ENCODE data around the gene KCNA10.
A peak's percentile ranks its signal among the peaks of the same experiment; 100 is the strongest.
"Not testable (repeated sequence)": the region's sequence is repeated elsewhere in the genome, so short reads cannot be mapped to it uniquely, and the experiment has no call there.

KCNA10 gene

DNA sequence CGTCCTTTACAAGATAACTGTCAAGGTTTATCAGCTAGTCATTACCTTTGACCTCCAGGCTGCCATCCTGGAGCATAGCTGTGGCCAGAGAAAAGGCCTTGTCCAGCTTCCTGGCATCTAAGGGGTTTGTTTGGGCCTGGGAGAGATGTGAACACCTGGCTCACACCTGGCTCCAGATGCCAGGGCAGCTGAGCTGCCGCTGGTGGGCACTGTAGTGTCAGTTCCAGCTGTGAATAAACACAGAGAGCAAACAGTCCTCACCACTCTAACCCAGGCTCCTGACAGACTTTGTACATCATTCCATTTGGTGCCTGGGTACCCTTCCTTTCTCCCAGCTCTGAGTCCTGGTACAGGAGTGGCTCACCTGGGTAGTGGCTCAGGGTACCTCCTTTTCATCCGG, 14.3 kb upstream of the KCNA10 start:
- no peak for DNase-seq

DNA sequence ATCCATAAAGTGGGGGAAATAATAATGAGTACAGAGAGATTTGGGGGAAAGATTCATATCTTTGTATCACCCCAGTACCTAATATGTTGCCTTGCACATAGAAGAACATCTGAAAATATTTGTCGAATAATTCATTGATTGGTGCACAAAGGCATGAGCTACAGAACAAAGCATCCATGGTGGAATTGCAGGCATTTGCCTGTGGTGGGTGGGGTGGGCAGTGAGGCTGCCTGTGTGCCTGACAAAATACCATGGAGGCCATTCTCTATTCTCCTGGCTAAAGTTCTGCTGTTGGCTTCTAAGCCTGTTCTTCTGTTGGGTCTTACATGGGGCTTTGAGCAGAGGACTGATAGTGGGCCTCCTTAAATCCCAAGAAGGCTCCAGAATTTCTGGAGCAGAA, 10.0 kb upstream of the KCNA10 start:
- DNase-seq = no peak

DNA sequence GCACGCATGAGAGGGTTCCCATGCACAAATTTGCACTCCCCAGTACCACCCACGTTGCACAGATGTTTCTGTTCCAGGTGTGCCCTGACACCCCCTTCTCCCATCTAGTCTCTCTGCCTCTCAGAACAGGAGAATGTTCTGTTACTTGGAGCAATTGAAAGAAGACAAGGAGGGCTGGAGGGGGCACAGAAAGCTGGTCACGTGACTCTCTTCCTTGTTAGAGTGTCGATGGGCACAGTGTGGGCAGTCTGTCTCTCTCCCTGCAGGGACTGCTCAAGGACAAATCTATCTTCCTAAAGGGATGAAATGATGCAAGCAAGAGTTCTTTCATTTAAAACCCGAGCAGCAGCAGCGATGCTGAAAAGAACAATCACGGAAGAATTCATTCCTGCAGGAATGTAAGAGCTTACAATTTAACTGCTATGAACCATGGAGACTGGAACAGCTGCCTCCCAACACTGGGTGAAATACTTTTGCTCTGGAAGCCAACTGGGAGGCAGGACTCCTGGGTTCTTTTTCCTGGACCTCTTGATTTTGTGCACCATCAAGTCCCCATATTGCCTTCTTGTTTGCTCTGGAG, 7.3 kb upstream of the KCNA10 start:
- DNase-seq = no peak

DNA sequence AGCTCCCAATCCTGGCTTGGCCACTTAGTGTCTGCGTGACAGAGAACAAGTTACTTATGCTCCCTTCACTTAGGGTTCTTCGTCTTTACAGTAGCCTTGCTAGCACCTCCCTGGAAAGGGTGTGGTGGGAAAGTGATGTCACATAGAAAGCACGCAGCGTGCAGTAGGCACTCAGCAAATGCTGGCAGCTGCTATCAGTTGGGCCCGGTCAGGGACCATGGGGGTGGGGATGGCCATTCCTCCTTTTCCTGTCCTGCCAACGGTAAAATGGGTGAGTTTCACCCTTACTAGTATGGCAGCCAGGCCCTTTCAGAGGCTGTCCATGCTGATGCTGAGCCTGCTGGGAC, 6.2 kb upstream of the KCNA10 start:
- no peak for DNase-seq

DNA sequence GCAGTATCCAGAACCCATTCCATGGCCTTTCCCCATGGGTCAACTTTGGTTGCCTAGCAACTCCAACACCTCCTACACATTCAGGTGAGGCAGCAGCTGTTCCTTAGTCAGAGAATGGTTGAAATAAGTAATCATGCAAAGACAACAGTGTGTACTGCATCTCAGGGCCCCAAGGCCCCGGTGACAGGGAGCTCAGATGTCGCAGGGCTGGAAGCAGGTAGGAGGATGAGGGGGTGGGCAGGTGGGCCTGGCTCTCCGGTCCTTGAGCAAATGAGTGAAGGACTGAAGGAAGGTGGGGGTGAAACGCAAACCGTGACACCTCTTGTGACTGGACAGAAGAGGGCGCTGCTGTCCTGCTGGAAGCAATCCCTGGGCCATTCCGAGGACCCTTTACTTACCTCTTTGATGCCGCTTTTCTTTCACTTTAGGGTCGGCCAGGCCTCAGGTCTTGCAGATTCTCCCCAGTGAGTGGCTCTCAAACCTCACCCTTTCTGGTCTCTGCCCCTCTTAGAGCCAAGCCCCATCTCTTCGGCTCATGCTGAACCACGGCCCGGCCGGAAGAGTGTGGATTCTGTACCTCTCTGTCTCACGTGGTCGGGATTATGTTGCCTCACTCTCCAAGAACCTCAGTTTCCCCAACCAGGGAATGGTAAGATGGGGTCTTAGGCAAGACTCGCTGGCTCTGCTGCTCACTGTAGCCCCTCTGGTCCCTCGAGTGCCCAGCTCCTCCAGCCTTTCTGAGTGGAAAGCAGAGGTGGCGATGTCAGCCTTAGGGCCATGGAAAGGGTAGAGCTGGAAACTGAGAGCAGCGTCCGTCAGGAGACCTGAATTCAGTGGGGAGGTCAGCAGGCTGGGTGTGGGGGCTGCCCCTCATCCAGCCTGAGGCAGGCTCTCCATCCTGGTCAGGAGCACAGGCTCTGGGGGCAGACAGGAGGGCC, 5.6 kb upstream of the KCNA10 start:
- DNase-seq = peak; percentile 5

DNA sequence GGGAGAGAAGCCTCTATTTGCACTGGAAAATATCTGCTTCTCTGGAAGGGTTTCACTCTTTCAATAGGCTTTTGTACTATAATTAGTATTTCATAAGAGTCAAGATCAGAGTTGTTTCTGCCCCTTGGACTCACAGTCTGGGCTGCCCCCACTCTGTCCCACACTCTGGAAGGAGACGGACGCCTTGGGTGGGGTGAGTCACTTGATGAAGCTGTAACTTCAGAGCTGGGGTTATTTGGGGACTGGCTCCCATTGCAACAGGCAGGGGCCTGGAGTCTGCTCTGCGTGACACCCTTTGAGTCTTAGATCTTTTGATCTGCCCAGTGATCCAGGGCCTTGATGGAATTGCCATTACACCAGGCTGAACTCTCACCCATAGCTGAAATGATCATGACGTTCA, 4.0 kb upstream of the KCNA10 start:
- no peak for DNase-seq

DNA sequence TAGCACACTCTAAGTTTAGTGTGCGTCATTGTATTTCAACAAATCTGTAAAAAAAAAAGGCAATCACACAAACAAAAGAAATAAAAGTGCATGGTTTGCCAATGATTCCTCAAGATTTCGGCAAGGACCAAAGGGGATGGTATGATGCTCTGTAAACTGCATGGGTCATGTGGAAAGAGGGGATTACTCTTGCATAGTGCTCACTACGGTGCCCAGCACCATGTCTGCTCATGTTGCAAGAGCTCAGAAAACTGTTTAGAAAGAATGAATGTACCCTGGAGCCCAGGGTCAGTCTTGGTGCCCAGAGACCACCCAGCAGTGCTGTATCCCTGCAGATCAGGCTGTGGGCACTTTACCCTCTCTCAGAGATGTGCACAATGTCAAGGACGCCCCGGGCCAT, 3.6 kb upstream of the KCNA10 start:
- DNase-seq = no peak

DNA sequence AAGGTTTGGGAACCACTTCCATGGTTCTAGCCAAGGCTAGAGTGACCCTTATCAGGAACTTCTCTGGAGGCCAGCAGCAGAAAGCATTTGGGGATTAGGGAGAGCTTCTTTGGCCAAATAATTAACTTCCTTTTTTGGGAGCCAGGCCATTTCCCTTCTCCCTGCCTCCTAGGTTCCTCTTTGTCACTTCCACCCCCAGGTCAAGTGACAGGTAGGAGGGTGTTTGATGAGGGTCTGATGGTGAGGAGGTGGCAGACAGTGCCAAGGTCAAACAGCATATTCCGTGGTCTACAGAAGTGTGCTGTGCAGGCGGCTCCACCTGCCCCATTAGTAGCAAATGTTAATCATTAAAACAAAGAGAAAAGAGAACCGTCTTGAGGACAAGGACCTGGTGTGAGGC, 1.9 kb upstream of the KCNA10 start:
- no peak for DNase-seq

DNA sequence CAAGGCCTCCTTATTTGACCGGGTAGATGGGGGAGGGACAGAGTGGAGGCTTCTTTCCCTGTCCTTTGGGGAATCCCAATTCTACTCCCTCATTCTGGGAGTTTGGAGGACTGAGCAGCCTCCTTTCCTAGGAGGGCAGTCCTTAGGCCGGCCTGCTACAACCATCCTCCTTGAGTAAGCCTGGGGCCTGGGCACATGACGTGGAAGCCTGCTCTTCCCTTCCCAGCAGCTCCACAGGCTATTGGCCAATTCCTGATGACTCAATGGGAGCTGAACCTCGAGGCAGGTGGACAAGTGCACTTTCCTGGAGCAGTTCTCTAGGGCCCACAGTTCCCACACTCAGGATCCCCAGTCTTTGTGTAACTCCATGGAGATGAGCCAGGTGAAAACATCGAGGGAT, 3.1 kb downstream of the KCNA10 start:
- DNase-seq = no peak

DNA sequence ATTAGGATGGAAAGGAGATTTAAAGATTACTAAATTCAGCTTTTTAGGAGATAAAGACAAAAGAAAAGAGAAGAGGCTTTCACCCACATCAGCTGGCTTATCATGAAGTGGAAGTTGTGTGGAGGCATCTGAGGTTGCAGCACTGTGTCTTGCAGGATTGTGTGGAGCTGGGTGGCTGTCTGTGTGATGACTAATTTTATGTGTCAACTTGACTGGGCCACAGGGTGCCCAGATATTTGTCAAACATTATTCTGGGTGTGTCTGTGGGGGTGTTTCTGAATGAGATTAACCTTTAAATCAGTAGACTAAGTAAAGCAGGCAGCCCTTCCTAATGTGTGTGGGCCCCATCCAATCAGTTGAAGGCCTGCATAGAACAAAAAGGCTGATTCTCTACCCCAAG, 3.9 kb downstream of the KCNA10 start:
- no peak for DNase-seq

DNA sequence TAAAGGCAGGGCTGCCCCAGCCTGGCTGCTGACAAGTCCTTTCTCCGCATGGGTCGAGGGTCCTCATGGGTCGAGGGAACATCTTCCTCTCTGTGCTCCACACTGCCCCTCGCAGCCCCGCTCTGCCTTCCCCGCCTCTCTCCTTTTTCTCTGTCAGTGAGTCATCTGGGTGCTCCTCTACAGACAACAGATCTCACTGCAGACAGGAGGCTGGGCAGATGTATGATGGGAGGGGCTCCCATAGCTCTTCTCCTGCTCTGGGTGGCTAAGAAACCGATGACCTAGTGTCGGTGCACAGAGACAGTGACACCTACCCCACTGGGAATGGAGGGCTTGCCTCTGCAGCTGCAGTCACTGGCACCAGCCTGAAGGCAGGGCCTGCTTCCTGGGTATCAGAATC, 5.5 kb downstream of the KCNA10 start:
- peak; percentile 8 for DNase-seq

DNA sequence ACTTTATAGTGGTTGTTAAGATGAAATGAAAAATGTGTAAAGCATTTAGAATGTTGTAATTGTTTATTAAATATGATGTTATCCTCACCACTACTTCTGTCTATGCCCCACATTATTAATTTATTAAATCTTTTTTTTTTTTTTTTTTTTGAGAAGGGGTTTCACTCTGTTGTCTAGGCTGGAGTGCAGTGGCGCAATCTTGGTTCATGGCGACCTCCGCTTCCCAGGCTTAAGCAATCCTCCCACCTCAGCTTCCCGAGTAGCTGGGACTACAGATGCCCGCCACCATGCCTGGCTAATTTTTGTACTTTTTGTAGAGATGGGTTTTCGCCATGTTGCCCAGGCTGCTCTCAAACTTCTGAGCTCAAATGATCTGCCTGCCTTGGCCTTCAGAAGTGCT, 7.5 kb downstream of the KCNA10 start:
- no peak for DNase-seq

DNA sequence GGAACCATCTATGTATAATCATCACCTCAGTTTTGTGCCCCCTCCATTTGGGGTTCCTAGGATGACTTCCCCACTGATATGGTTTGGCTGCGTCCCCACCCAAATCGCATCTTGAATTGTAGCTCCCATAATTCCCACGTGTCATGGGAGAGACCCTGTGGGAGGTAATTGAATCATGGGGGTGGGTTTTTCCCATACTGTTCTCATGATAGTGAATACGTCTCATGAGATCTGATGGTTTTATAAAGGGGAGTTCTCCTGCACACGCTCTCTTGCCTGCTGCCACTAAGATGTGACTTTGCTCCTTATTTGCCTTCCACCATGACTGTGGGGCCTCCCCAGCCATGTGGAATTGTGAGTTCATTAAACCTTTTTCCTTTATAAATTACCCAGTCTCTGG, 8.1 kb downstream of the KCNA10 start:
- not testable (repeated sequence) for DNase-seq

DNA sequence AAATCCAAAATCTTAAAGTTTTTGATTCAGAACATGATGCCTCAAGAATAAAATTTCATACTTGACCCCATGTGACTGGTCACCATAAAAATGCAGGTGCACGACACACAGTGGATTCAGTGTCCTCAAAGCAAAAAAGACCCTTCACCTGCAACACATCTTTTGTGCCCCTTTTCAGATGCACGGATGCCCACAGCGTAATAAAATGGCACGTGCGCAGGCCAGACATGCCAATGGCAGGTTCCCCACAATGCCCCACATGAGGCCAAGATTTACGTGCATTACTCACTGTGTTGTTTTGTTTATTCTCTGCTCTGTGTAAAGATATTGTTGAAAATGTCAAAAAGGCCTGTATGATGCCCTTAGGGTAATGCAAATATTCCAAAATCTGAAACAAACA, 9.3 kb downstream of the KCNA10 start:
- no peak for DNase-seq

DNA sequence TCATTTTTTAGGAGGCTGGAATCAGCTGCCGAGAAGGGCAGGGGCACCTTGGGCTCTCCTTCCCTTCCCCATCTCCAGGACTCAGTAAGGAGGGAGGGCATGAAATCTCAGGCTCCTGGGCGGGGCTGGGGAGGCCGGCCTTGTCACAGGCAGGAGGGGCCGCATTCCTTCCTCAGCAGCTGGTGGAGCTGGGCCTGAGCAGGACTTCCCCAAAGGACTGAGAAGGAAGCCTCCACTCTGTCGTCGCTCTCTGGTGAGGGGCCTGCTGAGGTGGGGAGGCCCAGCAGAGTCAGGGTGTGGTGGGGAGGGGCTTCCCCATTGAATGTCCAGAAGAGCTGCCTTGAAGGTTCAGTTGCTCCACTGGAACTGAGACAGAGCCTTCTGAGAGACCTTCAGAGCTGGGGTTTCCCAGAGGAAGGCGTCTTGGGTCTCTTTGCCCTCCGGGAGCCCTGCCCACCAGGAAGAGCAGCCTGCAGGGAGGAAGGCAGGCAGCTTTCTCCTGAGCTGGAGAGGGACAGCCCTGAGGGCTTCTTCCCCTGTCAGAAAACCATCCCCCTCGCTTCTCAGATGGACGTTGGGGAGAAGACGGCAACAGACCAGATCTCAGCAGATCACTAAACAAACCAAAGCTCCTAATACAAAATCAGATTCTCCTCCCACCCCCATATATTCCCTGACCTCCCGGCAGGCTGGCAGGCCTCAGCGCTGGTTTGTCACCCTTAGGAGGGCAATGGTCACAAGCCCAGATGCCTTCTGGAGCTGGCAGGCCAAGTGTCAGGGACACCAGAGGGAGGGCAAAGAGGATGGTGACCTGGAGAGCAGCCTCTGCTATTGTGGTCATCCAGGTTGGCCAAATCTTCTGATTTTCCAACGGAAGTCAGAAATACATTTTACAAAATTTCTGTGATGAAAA, 10.7 kb downstream of the KCNA10 start:
- peak; percentile 4 for DNase-seq

DNA sequence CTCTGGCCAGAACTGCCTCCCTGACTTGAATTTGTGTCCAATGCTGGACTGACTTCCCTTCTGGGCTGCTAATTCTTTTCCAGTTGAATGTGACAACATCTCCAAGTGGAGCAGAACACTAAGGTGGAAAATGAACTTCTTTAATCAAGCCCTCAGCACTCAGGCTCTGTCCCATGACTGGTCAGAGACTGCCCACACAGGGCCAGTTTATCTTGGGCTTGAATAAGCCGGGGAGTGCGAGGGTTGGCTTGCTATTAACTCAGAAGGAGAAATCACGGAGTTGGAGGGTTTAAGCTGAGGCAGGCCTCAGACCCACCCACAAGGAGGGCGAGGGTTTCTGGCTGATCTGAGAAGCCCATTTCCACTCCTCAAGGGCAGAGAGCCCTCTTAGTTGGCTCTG, 12.4 kb downstream of the KCNA10 start:
- no peak for DNase-seq

DNA sequence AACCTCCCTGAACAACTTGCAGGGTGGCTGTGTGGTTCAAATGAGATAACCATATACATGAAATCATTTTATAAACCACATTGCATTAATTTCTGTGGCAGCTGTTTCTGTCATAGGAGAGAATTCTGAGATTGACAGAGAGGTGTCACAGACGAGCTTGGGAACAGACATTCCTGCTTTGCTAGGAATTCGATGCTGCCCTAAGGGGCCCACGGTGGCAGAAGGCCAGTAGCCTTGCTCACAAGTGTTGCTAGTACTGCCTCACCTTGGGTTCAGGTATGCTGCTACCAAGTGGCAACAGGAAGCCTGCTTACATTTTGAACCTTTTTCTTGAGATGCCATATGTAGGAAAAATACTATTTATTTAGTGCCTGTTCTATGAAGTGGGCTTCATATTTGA, 13.4 kb downstream of the KCNA10 start:
- no peak for DNase-seq

DNA sequence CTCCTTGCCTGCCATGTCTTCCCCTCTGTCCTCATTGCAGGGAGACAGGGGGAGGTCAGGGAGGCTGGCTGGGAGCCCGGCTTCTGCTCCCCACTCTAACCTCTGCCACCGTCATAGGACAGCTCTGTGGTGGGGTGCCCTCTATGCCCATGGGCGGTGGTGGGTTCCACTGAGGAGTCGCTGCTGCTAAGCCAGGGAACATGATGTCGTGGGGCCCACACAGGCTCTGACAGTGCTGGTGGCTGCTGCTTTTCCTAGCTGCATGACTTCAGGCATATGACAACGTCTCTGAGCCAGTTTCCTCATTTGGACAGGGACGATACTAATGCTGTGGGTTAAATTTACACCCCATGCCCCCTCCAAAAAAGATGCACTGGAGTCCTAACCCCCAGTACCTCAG, 14.7 kb downstream of the KCNA10 start:
- DNase-seq = no peak

DNA sequence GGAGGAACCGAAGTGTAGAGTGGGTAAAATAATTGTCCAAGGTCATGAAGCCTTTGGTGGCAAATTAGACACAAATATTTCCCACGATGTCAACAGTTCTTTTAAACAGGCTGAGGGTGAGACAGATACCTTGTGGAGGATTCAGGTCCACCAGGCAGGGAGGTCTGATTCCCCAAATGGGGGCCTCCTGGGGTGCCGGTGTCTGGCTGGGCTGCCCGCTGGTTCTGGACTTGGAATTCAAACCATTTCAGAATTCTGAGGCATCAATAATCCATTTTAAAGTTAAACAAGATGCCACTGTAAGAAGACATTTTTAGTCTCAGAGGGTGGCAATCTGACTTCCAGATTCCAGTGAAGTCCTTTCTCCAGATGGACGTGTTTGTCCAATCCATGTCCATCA, 15.5 kb downstream of the KCNA10 start:
- no peak for DNase-seq

DNA sequence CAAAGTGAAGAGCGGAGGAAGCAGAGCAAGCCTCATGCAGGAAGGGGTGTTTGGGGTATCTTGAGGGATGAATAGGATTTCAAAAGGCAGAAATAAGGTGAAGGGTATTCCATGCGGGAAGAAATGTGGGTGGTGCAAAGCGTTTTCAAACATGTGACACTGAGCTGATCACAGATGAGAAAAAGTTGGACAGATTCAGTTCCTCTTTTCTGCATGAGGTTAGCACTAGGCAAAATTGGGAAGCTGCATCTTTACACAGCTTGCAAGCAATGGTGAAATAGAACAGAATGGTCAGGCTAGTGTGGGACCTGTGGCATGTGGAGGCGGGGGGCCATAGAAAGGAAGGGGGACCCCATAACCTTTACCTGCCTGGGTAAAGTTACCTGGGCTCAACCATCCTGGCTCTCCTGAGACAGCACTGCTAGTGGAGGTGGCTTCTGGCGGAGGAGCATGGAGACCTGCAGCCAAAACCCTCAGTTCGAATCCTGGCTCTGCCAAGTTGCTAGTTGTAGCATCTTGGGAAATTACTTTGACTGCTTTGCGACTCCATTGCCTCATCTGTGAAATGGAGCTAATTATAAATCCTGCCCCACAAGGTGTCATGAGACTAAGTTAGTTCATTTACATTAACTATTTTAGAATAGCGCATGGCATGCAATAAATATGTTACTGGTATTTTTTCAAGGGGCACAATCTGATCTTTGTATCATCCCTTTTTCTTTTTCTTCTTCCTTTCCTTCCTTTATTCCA, 16.4 kb downstream of the KCNA10 start:
- no peak for DNase-seq

DNA sequence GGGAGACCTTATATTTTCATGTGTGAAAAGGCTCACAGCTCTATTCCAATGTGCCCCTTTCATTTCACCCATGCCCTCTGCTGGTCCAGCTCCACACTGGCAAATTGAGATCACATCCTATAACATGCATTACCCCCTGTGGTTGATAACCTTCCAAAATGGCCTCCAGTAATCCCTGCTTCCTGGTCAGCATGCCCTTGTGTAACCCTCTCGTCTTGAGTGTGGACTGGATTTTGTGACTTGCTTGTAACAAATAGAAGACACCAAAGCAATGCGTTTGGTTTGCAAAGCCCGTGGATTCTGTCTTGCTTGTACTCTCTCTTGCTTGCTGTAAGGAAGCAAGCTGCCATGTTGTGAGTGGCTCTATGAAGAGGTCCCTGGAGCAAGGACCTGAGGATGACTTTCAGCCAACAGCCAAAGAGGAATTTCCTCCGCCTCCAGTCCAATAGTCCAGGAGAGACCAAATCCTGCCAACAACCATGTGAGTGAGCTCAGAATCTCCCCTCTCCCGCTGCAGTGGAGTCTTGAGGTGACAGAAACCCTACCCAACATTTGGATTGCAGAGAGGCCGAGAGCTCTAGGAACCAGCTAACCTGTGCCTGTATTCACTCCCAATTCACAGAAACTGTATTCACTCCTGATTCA, 17.4 kb downstream of the KCNA10 start:
- no peak for DNase-seq

DNA sequence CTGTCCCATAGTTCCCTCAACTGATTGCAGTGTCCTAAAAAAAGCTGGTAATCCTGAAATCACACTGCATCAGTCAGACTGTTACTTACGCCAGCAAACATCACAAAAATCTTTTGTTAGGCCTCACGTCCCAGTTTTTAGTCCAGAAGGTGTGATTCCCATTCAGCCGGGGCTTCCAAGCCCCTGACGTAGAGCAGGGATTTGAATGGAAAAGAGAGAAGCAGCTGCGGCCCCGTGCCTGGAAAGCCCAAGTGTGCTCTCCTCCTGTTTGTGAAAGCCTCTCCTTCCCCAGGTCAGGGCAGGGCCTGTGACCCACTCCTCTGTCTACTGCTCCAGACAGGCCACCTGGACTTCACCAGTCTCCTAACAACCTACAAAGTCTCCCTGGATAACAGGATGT, 20.7 kb downstream of the KCNA10 start:
- no peak for DNase-seq

Measured in fibroblast of skin of abdomen (primary cell).